ENCODE data around the gene ZNF816.

The ZNF816 gene

GRCh38 chr19:52962394-52963246 lies at the start of gene ZNF816:
Gene ZNF816 (minus strand): TSS chr19:52962881. CDS start chr19:52956089, 6,792 bp downstream.
- DNase-seq (ENCODE audit: low read depth), result peak; percentile 54
- no peak for TF ChIP-seq CTCF (IDR thresholded peaks at IDR 0.05; ENCODE audit: control insufficient read depth, insufficient read depth, low read depth, low read length, missing control alignments)
- H3K4me3 ChIP-seq (ENCODE audit: control insufficient read depth, low read depth, low read length), result peak within 1 kb of the TSS; percentile 86

- no peak for TF ChIP-seq CTCF (IDR thresholded peaks at IDR 0.05; ENCODE audit: control insufficient read depth, insufficient read depth, low read depth, low read length, missing control alignments)
- H3K4me3 ChIP-seq (ENCODE audit: control insufficient read depth, low read depth, low read length), result no peak overlapping the region
- DNase-seq (ENCODE audit: low read depth), result no peak
Observed at GRCh38 chr19:53012006-53012405, 49.3 kb upstream of the ZNF816 start.

GRCh38 chr19:53010494-53010893 lies 47.8 kb upstream of the ZNF816 start:
- no peak for DNase-seq (ENCODE audit: low read depth)
- TF ChIP-seq CTCF (IDR thresholded peaks at IDR 0.05; ENCODE audit: control insufficient read depth, insufficient read depth, low read depth, low read length, missing control alignments), result no peak
- H3K4me3 ChIP-seq (ENCODE audit: control insufficient read depth, low read depth, low read length), result no peak overlapping the region

GRCh38 chr19:53008061-53008778 lies 45.5 kb upstream of the ZNF816 start:
- TF ChIP-seq CTCF (IDR thresholded peaks at IDR 0.05; ENCODE audit: control insufficient read depth, insufficient read depth, low read depth, low read length, missing control alignments), result no peak
- H3K4me3 ChIP-seq (ENCODE audit: control insufficient read depth, low read depth, low read length), result no peak overlapping the region
- no peak for DNase-seq (ENCODE audit: low read depth)

GRCh38 chr19:53007606-53008005 lies 44.9 kb upstream of the ZNF816 start:
- no peak overlapping the region for H3K4me3 ChIP-seq (ENCODE audit: control insufficient read depth, low read depth, low read length)
- TF ChIP-seq CTCF (IDR thresholded peaks at IDR 0.05; ENCODE audit: control insufficient read depth, insufficient read depth, low read depth, low read length, missing control alignments), result no peak
- no peak for DNase-seq (ENCODE audit: low read depth)

- no peak overlapping the region for H3K4me3 ChIP-seq (ENCODE audit: control insufficient read depth, low read depth, low read length)
- no peak for TF ChIP-seq CTCF (IDR thresholded peaks at IDR 0.05; ENCODE audit: control insufficient read depth, insufficient read depth, low read depth, low read length, missing control alignments)
- DNase-seq (ENCODE audit: low read depth), result no peak
Observed at GRCh38 chr19:53007200-53007599, 44.5 kb upstream of the ZNF816 start.
